K562 (cell line): Measurements from ENCODE around the gene ZCCHC14. TPM values are rescaled to one million over a fixed set of nuclear protein-coding genes. Genes with fewer than 3 reads are reported as not detected.
A peak's percentile ranks its signal among the peaks of the same experiment; 100 is the strongest.

Experiments used
- ARNT ChIP-seq, 2 experiments: fragments of 450-650 bp; IDR thresholded peaks; 2 replicates each; pipeline ENCODE4 v1.6.1; 2016; ENCODE audit warnings: mild to moderate bottlenecking in 1 of 2
- CBFA2T2 ChIP-seq: fragments of 450-650 bp; conservative IDR thresholded peaks from 2 replicates; pipeline ENCODE4 v1.6.1; 2017; ENCODE audit warnings: mild to moderate bottlenecking
- NFE2L1 ChIP-seq: fragments of 450-650 bp; IDR thresholded peaks from 2 replicates; pipeline ENCODE4 v1.6.1; 2016; ENCODE audit warnings: missing genetic modification characterization, low read depth, mild to moderate bottlenecking, missing compliant biosample characterization, moderate library complexity, borderline replicate concordance
- POLR2A ChIP-seq: fragments of 450-650 bp; conservative IDR thresholded peaks from 2 replicates; pipeline ENCODE4 v1.6.1; 2016
- SMAD3 ChIP-seq: fragments of 450-650 bp; formaldehyde crosslinking; conservative IDR thresholded peaks from 2 replicates; pipeline ENCODE4 v1.4.0; 2020; ENCODE audit warnings: mild to moderate bottlenecking
- ZNF140 ChIP-seq: fragments of 250-450 bp; sonication (Bioruptor Pico); IDR thresholded peaks from 2 replicates; pipeline ENCODE4 v1.8.0; 2021; ENCODE audit warnings: moderate library complexity, mild to moderate bottlenecking, inconsistent platforms
- ZNF431 ChIP-seq: sonication (generic); formaldehyde crosslinking; IDR thresholded peaks from 2 replicates; pipeline ENCODE4 v1.8.0; 2022; ENCODE audit warnings: mild to moderate bottlenecking, missing genetic modification reagents
- ZNF717 ChIP-seq: fragments of 250-450 bp; sonication (Bioruptor Pico); IDR thresholded peaks from 2 replicates; pipeline ENCODE4 v1.5.0; 2021
- polyA plus RNA-seq, 8 experiments: library from polyadenylated mRNA; depleted of rRNA in 4 of 8; stranded (reverse) in 5 of 8; unstranded in 3 of 8; fragments of >200 nt; fragmentation: Nextera tagmentation in 2 of 8; fragmentation: Illumina TruSeq in 1 of 8; extraction: Ambion mirVana in 2 of 8; extraction: Trizol in 1 of 8; gene quantifications; 2 replicates each; pipeline versions ENCODE4 v1.2.1 to v1.2.3, GENCODE V29; 2011 to 2014; ENCODE audit warnings: inconsistent platforms in 1 of 8, missing spikeins in 1 of 8
- total RNA-seq, 7 experiments: library from RNA; depleted of rRNA in 6 of 7; stranded (reverse); fragments of >200 nt in 6 of 7; fragmentation: Illumina TruSeq in 2 of 7; extraction: Trizol in 2 of 7; gene quantifications; 2 replicates each; pipeline versions ENCODE4 v1.2.1 to v1.2.3, GENCODE V29; 2011 to 2021; ENCODE audit warnings: low replicate concordance in 1 of 7
- TF ChIP-seq, protein P1 (sequence below): IDR thresholded peaks from 3 replicates; pipeline ENCODE4 v1.6.1; 2011; ENCODE audit warnings: borderline replicate concordance, mild to moderate bottlenecking; ENCODE audit not compliant: insufficient read length, insufficient read depth
- TF ChIP-seq, protein P2 (sequence below): sonication (generic); formaldehyde crosslinking; IDR thresholded peaks from 2 replicates; pipeline ENCODE4 v1.8.0; 2022; ENCODE audit warnings: missing genetic modification reagents, mild to moderate bottlenecking, moderate library complexity, borderline replicate concordance
- TF ChIP-seq, protein P3 (sequence below): sonication (generic); formaldehyde crosslinking; IDR thresholded peaks from 2 replicates; pipeline ENCODE4 v1.9.0; 2022; ENCODE audit warnings: mild to moderate bottlenecking, missing genetic modification reagents
- TF ChIP-seq, protein P4 (sequence below): fragments of 450-650 bp; IDR thresholded peaks from 2 replicates; pipeline ENCODE4 v1.6.1; 2014; ENCODE audit warnings: low read depth, mild to moderate bottlenecking, moderate library complexity, borderline replicate concordance
- TF ChIP-seq, protein P5 (sequence below), 2 experiments: fragments of 450-650 bp; IDR thresholded peaks; 2 replicates each; pipeline ENCODE4 v1.6.1; 2016; ENCODE audit warnings: mild to moderate bottlenecking in 2 of 2, borderline replicate concordance in 1 of 2, low read depth in 1 of 2, moderate library complexity in 1 of 2

The ZCCHC14 gene
- total and polyA plus RNA-seq, 9 of the 15 experiments (the other 6 are each of a cell fraction or from before 2014, with no cell fraction given), result 1.5 to 12.4 (median 2.9) TPM

DNA sequence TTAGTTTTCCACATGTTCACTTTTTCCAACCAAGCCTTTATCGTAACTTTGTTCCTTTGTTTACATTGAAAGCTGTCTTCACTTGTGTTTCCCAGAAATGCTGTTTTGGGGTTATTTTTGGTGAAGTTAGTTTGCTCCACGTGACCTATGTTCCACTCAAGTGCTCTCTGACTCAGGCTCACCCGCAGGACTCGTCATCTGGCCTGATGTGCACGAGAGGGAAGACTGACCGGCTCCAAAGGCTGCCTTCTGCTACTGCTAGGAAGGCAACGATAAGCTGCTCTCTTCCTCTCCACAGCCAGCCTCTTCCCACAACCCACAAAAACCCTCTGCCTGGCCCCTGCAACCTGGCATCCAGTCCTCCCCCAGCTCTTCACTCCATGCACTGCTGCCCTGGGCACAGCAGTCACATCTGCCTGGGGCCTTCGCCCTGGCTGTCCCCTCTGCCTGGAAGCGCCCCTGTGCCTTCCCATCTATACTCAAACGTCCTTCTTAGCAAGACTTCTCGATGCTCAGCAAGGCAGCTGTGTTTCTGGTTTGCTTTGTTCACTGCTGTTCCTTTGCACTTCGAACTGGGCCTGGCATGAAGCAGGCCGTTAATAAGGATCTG is 28.0 kb downstream of the ZCCHC14 start (continued):
- TF ChIP-seq, protein P1, sequence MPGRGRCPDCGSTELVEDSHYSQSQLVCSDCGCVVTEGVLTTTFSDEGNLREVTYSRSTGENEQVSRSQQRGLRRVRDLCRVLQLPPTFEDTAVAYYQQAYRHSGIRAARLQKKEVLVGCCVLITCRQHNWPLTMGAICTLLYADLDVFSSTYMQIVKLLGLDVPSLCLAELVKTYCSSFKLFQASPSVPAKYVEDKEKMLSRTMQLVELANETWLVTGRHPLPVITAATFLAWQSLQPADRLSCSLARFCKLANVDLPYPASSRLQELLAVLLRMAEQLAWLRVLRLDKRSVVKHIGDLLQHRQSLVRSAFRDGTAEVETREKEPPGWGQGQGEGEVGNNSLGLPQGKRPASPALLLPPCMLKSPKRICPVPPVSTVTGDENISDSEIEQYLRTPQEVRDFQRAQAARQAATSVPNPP, result no peak
- TF ChIP-seq POLR2A (no peak), SMAD3 (CRISPR knock-in tag) (no peak), NFE2L1 (tag) (no peak), ZNF140 (CRISPR knock-in tag) (no peak), CBFA2T2 (peak; percentile 60), ARNT (IDR thresholded peaks at IDR 0.05) (no peak), ZNF431 (CRISPR knock-in tag) (no peak), ZNF717 (no peak)
- TF ChIP-seq, protein P2, sequence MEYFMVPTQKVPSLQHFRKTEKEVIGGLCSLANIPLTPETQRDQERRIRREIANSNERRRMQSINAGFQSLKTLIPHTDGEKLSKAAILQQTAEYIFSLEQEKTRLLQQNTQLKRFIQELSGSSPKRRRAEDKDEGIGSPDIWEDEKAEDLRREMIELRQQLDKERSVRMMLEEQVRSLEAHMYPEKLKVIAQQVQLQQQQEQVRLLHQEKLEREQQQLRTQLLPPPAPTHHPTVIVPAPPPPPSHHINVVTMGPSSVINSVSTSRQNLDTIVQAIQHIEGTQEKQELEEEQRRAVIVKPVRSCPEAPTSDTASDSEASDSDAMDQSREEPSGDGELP (CRISPR knock-in tag), result peak; percentile 70
- TF ChIP-seq, protein P3, sequence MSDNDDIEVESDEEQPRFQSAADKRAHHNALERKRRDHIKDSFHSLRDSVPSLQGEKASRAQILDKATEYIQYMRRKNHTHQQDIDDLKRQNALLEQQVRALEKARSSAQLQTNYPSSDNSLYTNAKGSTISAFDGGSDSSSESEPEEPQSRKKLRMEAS (CRISPR knock-in tag), result peak; percentile 77
- TF ChIP-seq, protein P4, sequence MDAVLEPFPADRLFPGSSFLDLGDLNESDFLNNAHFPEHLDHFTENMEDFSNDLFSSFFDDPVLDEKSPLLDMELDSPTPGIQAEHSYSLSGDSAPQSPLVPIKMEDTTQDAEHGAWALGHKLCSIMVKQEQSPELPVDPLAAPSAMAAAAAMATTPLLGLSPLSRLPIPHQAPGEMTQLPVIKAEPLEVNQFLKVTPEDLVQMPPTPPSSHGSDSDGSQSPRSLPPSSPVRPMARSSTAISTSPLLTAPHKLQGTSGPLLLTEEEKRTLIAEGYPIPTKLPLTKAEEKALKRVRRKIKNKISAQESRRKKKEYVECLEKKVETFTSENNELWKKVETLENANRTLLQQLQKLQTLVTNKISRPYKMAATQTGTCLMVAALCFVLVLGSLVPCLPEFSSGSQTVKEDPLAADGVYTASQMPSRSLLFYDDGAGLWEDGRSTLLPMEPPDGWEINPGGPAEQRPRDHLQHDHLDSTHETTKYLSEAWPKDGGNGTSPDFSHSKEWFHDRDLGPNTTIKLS, result no peak
- TF ChIP-seq, protein P5, sequence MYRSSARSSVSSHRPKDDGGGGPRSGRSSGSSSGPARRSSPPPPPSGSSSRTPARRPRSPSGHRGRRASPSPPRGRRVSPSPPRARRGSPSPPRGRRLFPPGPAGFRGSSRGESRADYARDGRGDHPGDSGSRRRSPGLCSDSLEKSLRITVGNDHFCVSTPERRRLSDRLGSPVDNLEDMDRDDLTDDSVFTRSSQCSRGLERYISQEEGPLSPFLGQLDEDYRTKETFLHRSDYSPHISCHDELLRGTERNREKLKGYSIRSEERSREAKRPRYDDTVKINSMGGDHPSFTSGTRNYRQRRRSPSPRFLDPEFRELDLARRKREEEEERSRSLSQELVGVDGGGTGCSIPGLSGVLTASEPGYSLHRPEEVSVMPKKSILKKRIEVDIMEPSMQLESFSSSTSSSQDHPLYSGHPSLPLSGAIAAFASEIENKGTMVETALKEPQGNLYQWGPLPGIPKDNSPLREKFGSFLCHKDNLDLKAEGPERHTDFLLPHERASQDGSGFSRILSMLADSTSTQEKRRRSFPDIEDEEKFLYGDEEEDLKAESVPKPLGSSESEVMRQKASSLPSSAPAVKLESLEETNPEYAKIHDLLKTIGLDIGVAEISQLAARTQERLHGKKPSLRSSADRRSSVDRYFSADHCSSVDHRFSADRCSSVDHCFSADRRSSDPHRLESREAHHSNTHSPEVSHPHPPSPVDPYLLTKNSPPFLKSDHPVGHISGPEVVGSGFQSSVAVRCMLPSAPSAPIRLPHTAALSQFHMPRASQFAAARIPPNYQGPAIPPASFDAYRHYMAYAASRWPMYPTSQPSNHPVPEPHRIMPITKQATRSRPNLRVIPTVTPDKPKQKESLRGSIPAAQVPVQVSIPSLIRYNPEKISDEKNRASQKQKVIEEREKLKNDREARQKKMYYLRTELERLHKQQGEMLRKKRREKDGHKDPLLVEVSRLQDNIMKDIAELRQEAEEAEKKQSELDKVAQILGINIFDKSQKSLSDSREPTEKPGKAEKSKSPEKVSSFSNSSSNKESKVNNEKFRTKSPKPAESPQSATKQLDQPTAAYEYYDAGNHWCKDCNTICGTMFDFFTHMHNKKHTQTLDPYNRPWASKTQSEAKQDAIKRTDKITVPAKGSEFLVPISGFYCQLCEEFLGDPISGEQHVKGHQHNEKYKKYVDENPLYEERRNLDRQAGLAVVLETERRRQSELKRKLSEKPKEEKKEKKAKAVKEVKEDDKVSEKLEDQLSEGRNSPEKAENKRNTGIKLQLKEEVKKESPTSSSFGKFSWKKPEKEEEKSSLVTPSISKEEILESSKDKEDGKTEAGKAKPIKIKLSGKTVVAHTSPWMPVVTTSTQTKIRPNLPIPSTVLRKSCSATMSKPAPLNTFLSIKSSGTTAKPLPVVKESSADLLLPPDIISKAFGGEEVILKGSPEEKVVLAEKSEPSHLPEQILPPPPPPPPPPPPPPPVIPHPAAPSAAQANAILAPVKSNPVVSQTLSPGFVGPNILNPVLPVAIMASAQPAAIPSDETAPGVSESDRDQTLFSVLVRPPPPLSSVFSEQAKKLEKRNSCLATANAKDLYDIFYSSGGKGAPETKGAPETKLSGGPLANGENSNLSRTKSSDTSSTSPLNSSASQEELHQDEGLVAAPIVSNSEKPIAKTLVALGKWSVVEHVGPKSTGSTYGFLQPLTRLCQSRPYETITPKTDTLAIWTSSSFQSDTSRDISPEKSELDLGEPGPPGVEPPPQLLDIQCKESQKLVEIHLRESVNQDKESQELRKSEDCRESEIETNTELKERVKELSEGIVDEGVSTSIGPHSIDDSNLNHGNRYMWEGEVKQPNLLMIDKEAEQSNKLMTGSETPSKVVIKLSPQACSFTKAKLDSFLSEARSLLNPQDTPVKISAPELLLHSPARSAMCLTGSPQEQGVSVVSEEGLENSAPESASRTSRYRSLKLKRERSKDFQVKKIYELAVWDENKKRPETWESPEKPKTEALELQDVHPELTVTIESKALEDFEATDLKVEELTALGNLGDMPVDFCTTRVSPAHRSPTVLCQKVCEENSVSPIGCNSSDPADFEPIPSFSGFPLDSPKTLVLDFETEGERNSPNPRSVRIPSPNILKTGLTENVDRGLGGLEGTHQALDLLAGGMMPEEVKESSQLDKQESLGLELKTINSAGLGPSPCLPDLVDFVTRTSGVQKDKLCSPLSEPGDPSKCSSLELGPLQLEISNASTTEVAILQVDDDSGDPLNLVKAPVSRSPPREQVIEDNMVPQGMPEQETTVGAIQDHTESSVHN (IDR thresholded peaks at IDR 0.05; ENCODE audit: borderline replicate concordance in 1 of 2, low read depth in 1 of 2), result peak in 1 of 2 experiments; percentile 91; a peak in 2 of 4 replicates
